Measurements from ENCODE around the gene NGB. TPM values are rescaled to one million over a fixed set of nuclear protein-coding genes. Genes with fewer than 3 reads are reported as not detected.

Gene NGB
- total and polyA plus RNA-seq, 2 donors (not counting 1 experiment from before 2014, with no cell fraction given) = not detected

GRCh38 chr14:77267937-77268699, 2.9 kb downstream of the NGB start:
- peaks cover 5 to 10% of the 10 kb centered on the region in 2 donors for H3K4me1 ChIP-seq (ENCODE audit: control insufficient read depth in 2 of 2, insufficient read depth in 2 of 2, low read length in 2 of 2)
- TF ChIP-seq CTCF (IDR thresholded peaks at IDR 0.05) (no peak), EZH2 (IDR thresholded peaks at IDR 0.05; ENCODE audit: borderline replicate concordance, insufficient read depth, low read depth, low read length, poor library complexity, severe bottlenecking) (no peak)
- no peaks in the 10 kb centered on the region for H3K79me2 ChIP-seq (ENCODE audit: control insufficient read depth, insufficient read depth, low read length)
- H3K27ac ChIP-seq (ENCODE audit: low read length in 2 of 2) = no peak overlapping the region
- peaks cover 0 to 11% (median 0%) of the 10 kb centered on the region in 3 donors for H3K9me3 ChIP-seq (ENCODE audit: control extremely low read depth in 1 of 3, control insufficient read depth in 2 of 3, insufficient read depth in 1 of 3, low read length in 2 of 3)
- no peak overlapping the region for H3K4me3 ChIP-seq (ENCODE audit: control extremely low read depth in 1 of 5, extremely low read depth in 1 of 5, insufficient read depth in 1 of 5, low read depth in 2 of 5, low read length in 4 of 5)
- Mint-ChIP-seq H3K4me3 (no peak overlapping the region), H3K27ac (no peak overlapping the region), H3K4me1 (peaks cover 15% of the 10 kb centered on the region), H3K9me3 (ENCODE audit: insufficient read depth) (no peaks in the 10 kb centered on the region), H3K27me3 (peaks cover 33% of the 10 kb centered on the region)
- DNase-seq = no peak
- no peak overlapping the region for H3K4me2 ChIP-seq (replicated peaks; ENCODE audit: low read depth, low read length, poor library complexity, severe bottlenecking)
- no peak overlapping the region for H3K9ac ChIP-seq (ENCODE audit: low read length)
- H2AFZ ChIP-seq (ENCODE audit: insufficient read depth, low read depth, low read length, poor library complexity, severe bottlenecking) = no peak overlapping the region
- ATAC-seq (ENCODE audit: low read depth) = no peak
- intact Hi-C loops (cut with micrococcal nuclease) = no loop called here
- ChIA-PET CTCF (no interaction called here), POLR2A (no interaction called here)
- H4K20me1 ChIP-seq (ENCODE audit: control insufficient read depth, insufficient read depth, low read length, poor library complexity, severe bottlenecking) = no peaks in the 10 kb centered on the region
- 93% methylated on average over 4 of the region's 5 CpGs for WGBS (ENCODE audit: insufficient coverage)
- no peaks in the 10 kb centered on the region for H3K36me3 ChIP-seq (replicated peaks in 1 of 2; ENCODE audit: control extremely low read depth in 1 of 2, control insufficient read depth in 1 of 2, extremely low read depth in 1 of 2, insufficient read depth in 2 of 2, low read length in 1 of 2)
- peaks cover 0 to 41% (median 8%) of the 10 kb centered on the region in 4 experiments for H3K27me3 ChIP-seq (replicated peaks in 1 of 4; ENCODE audit: control extremely low read depth in 1 of 4, control insufficient read depth in 3 of 4, insufficient read depth in 4 of 4, low read length in 3 of 4)

- TF ChIP-seq CTCF (IDR thresholded peaks at IDR 0.05) = no peak
- Mint-ChIP-seq H3K27me3 (peaks cover 23% of the 10 kb centered on the region), H3K4me1 (peaks cover 13% of the 10 kb centered on the region), H3K9me3 (ENCODE audit: insufficient read depth) (no peaks in the 10 kb centered on the region), H3K4me3 (no peak overlapping the region), H3K27ac (no peak overlapping the region)
- DNase-seq (no peak), ATAC-seq (ENCODE audit: low read depth) (no peak)
- ChIA-PET CTCF (no interaction called here), POLR2A (no interaction called here)
- WGBS (ENCODE audit: insufficient coverage) = 95% methylated on average over 8 of the region's 8 CpGs
- intact Hi-C loops (cut with micrococcal nuclease) = no loop called here
- H3K27ac ChIP-seq (ENCODE audit: low read length in 2 of 2) = no peak overlapping the region
- peaks cover 0 to 30% (median 6%) of the 10 kb centered on the region in 4 experiments for H3K27me3 ChIP-seq (replicated peaks in 1 of 4; ENCODE audit: control extremely low read depth in 1 of 4, control insufficient read depth in 3 of 4, insufficient read depth in 4 of 4, low read length in 3 of 4)
- no peaks in the 10 kb centered on the region for H3K79me2 ChIP-seq (ENCODE audit: control insufficient read depth, insufficient read depth, low read length)
- no peak overlapping the region for H3K9ac ChIP-seq (ENCODE audit: low read length)
- H3K9me3 ChIP-seq (ENCODE audit: control extremely low read depth in 1 of 3, control insufficient read depth in 2 of 3, insufficient read depth in 1 of 3, low read length in 2 of 3) = peaks cover 0 to 11% (median 0%) of the 10 kb centered on the region in 3 donors
- no peaks in the 10 kb centered on the region for H3K36me3 ChIP-seq (replicated peaks in 1 of 2; ENCODE audit: control extremely low read depth in 1 of 2, control insufficient read depth in 1 of 2, extremely low read depth in 1 of 2, insufficient read depth in 2 of 2, low read length in 1 of 2)
- H3K4me3 ChIP-seq (ENCODE audit: control extremely low read depth in 1 of 5, extremely low read depth in 1 of 5, insufficient read depth in 1 of 5, low read depth in 2 of 5, low read length in 4 of 5) = no peak overlapping the region
- H3K4me1 ChIP-seq (ENCODE audit: control insufficient read depth in 2 of 2, insufficient read depth in 2 of 2, low read length in 2 of 2) = peaks cover 5 to 9% of the 10 kb centered on the region in 2 donors
- no peak overlapping the region for H2AFZ ChIP-seq (ENCODE audit: insufficient read depth, low read depth, low read length, poor library complexity, severe bottlenecking)
- H4K20me1 ChIP-seq (ENCODE audit: control insufficient read depth, insufficient read depth, low read length, poor library complexity, severe bottlenecking) = no peaks in the 10 kb centered on the region
- no peak overlapping the region for H3K4me2 ChIP-seq (replicated peaks; ENCODE audit: low read depth, low read length, poor library complexity, severe bottlenecking)
These were observed 4.7 kb downstream of the NGB start for GRCh38 chr14:77266336-77266735.

Data from B cell (primary cell).